ENCODE results near the gene YPEL1.
"Not testable (repeated sequence)": the region's sequence is repeated elsewhere in the genome, so short reads cannot be mapped to it uniquely, and the experiment has no call there.

YPEL1 gene

DNA sequence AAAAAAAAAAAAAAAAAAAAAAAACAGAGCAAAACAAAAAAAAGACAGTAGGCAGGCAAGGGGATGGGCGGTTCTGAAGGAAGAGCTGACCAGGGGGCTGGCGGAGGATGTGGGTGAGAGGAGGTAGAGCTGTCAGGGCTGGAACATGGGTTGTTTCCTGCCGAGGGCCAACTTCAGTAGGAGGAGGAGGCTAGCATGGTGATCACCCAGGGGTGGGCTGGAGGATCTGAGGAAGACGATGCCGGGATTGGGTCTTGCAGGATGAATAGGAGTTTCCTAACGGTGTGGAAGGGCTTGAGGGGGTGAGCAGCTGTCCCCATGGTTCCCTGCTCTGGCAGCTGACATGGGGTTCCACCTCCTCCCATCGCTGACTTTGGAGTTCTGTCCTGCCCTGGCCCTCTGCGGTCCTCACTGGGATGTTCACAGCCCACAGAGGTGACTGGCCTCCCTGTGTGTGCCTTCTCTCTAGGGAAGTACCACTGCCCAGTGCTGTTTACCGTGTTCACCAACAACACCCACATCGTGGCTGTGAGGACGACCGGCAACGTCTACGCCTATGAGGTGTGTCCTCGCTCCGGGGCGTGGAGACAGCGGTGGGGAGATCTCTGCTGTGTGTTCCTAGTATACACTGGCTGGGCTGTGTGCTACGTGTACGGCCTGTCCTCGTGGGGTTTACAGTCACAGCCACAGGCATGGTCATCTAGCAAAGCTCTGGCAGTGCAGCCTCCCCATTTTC is 54.6 kb downstream of the YPEL1 start:
- no peak overlapping the region for H3K27ac ChIP-seq
- POLR2A ChIA-PET (ENCODE audit: low non-redundant PET): no interaction called here
- DNase-seq (ENCODE audit: low spot score): no peak
- CTCF ChIA-PET: no interaction called here
- TF ChIP-seq, protein P1, sequence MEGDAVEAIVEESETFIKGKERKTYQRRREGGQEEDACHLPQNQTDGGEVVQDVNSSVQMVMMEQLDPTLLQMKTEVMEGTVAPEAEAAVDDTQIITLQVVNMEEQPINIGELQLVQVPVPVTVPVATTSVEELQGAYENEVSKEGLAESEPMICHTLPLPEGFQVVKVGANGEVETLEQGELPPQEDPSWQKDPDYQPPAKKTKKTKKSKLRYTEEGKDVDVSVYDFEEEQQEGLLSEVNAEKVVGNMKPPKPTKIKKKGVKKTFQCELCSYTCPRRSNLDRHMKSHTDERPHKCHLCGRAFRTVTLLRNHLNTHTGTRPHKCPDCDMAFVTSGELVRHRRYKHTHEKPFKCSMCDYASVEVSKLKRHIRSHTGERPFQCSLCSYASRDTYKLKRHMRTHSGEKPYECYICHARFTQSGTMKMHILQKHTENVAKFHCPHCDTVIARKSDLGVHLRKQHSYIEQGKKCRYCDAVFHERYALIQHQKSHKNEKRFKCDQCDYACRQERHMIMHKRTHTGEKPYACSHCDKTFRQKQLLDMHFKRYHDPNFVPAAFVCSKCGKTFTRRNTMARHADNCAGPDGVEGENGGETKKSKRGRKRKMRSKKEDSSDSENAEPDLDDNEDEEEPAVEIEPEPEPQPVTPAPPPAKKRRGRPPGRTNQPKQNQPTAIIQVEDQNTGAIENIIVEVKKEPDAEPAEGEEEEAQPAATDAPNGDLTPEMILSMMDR (conservative IDR thresholded peaks at IDR 0.05; ENCODE audit: low read depth): no peak

DNA sequence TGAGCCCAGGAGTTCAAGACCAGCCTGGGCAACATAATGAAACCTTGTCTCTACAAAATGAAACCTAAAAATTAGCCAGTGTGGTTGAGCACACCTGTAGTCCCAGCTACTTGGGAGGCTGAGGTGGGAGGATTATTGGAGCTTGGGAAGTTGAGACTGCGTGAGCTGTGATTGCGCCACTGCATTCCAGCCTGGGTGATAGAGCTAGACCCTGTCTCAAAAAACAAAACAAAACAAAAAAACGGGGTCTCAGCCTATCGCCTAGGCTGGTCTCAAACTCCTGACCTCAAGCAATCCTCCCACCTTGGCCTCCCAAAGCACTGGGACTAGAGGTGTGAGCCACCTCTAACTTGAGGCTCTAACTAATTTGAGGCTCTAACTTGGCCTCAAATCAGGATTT is 56.2 kb downstream of the YPEL1 start:
- ChIA-PET CTCF (no interaction called here), POLR2A (ENCODE audit: low non-redundant PET) (no interaction called here)
- DNase-seq (ENCODE audit: low spot score): no peak
- H3K27ac ChIP-seq: no peak overlapping the region
- TF ChIP-seq, protein P1 (conservative IDR thresholded peaks at IDR 0.05; ENCODE audit: low read depth): no peak

DNA sequence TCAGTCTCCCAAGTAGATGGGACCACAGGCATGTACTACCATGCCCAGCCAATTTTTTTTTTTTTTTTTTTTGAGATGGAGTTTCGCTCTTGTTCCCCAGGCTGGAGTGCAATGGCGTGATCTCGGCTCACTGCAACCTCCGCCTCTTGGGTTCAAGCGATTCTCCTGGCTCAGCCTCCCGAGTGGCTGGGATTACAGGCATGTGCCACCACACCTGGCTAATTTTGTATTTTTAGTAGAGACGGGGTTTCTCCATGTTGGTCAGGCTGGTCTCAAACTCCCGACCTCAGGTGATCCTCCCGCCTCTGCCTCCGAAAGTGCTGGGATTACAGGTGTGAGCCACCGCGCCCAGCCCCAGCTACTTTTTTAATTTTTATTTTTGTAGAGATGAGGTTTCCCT is 56.8 kb downstream of the YPEL1 start:
- CTCF ChIA-PET; DNase-seq (ENCODE audit: low spot score); H3K27ac ChIP-seq; POLR2A ChIA-PET (ENCODE audit: low non-redundant PET): not testable (repeated sequence)

DNA sequence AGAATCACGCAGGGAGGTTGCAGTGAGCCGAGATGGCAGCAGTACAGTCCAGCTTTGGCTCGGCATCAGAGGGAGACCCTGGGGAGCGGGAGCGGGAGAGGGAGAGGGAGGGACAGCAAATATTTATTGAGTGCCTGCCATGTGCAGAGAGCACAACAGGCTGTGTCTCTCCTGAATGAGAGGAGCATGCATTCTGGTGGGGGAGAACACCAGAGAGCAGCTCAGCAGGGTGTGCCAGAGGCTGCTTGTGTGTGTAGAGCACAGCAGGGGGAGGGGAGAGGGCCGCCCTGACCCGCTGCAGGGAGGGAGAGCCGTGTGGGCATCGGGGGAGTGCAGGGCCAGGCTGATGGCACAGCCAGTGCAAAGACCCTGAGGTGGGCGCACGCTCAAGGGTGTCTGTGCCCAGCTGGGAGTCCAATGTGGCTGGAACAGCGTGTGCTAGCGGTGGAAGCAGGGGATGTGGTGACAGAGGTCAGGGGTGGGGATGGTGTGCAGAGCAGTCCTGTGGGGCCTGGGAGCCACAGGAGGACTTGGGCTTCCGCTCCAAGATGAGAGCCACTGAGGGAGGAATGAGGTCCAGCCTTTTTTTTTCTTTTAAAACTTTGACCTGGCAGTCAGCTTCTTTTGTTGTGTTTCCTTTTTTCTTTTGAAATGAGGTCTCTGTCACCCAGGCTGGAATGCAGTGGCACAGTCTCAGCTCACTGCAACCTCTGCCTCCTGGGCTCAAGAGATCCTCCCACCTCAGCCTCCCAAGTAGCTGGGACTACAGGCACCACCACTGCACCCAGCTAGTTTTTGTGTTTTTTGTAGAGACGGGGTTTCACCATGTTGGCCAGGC is 57.8 kb downstream of the YPEL1 start:
- H3K27ac ChIP-seq: no peak overlapping the region
- ChIA-PET CTCF (no interaction called here), POLR2A (ENCODE audit: low non-redundant PET) (no interaction called here)
- TF ChIP-seq, protein P1 (conservative IDR thresholded peaks at IDR 0.05; ENCODE audit: low read depth): no peak
- DNase-seq (ENCODE audit: low spot score): no peak

DNA sequence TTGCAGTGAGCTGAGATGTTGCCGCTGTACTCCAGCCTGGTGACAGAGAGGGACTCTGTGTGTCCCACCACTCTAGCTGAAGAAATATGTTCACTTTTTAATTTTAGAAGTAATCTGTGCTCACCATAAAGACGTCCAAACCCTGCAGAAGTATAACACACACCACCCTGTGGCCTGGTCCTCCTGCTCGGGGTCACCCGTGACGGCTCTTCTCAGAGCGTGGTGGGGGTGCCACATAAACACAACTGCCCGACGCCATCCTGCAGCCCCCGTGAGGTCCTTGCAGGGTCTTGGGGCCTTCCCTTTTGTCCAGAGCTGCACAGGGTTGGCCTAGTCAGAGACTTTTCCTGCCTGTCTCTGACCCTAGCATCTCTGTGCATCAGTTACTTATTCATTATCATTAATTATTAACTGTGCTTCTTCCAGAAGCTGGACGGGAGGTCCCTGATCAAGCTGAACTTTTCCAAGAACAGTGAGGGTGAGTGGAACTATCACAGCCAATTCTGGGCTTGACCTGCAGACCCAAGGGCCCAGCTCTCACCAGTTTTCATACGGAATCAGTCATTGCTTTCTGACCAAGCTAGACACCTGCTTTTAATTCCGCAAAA is 60.9 kb downstream of the YPEL1 start:
- ChIA-PET CTCF (no interaction called here), POLR2A (ENCODE audit: low non-redundant PET) (no interaction called here)
- H3K27ac ChIP-seq: no peak overlapping the region
- no peak for DNase-seq (ENCODE audit: low spot score)
- TF ChIP-seq, protein P1 (conservative IDR thresholded peaks at IDR 0.05; ENCODE audit: low read depth): no peak

DNA sequence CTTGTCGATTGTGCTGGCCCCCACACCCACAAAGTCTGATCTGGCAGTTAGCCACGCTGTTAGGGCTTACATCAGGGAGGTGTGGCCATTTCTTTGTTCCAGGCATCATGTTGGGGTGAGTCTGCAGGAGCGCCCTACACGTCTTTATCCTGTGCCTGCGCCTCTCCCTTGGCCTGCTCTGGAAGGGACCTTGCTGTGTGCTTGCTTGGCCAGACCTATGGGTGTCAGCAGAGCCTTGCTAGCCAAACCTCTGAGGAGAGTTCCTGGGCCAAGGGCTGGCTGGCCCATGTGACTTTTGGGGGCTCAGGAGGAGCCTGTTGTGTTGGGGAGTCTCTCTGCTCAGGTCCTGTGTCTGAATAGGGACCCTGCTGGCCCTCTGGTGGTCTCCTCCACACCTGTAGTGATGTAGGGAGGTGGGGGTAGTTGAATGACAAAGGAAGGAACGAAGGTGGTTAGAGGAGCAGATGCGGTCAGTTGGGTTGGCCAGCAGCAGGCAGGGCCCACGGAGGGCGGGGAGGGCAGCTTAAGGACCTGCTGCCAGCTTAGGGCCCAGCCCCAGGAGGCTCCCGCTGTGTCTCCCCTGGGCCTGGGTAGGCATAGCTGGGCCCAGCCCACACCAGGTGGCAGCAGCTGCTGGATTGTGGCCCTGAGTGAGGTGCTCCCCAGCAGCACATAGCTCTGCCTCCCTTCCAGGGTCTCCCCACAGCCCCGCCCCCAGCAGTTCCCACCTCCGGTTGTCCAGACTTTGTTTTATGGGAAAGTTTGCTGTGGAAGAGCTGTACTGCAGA is 61.9 kb downstream of the YPEL1 start:
- TF ChIP-seq, protein P1 (conservative IDR thresholded peaks at IDR 0.05; ENCODE audit: low read depth): no peak
- DNase-seq (ENCODE audit: low spot score): no peak
- ChIA-PET CTCF (no interaction called here), POLR2A (ENCODE audit: low non-redundant PET) (no interaction called here)
- no peak overlapping the region for H3K27ac ChIP-seq
